Prostate gland (tissue), 2 donors: ENCODE results near the gene ARL5B.

Experiments used
- POLR2A ChIP-seq: fragments of 450-650 bp; IDR thresholded peaks from one replicate; pipeline ENCODE4 v1.6.1; 2016; ENCODE audit warnings: antibody characterized with exemption, mild to moderate bottlenecking
- POLR2AphosphoS5 ChIP-seq: sonication (generic); formaldehyde crosslinking; IDR thresholded peaks from one replicate; pipeline ENCODE4 v1.6.1; 2017; ENCODE audit warnings: antibody characterized with exemption
- TF ChIP-seq, protein P1 (sequence below), 4 experiments: fragments of 200-600 bp in 2 of 4; fragments of 450-650 bp in 2 of 4; sonication (generic) in 2 of 4; IDR thresholded peaks; 1 replicate in 3 of 4; 2 replicates in 1 of 4; pipeline ENCODE4 v1.5.1; 2016 to 2019; ENCODE audit warnings: antibody characterized with exemption in 4 of 4, mild to moderate bottlenecking in 2 of 4, moderate library complexity in 2 of 4

DNA sequence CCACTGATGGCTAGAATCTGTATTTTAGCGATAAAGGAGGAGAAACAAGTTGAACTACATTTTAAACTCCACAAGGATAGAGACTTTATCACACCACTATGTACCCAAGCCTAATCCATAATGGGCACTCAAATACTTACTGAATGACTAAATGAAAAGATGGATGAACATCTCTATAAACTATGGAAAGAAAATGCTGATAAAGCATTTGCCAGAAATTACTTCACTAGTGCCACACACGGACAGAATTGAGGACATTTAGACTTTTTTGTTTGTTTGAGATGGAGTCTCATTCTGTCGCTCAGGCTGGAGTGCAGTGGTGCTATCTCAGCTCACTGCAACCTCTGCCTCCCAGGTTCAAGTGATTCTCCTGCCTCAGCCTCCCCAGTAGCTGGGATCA lies 6.1 kb upstream of the ARL5B start:
- TF ChIP-seq, protein P1, sequence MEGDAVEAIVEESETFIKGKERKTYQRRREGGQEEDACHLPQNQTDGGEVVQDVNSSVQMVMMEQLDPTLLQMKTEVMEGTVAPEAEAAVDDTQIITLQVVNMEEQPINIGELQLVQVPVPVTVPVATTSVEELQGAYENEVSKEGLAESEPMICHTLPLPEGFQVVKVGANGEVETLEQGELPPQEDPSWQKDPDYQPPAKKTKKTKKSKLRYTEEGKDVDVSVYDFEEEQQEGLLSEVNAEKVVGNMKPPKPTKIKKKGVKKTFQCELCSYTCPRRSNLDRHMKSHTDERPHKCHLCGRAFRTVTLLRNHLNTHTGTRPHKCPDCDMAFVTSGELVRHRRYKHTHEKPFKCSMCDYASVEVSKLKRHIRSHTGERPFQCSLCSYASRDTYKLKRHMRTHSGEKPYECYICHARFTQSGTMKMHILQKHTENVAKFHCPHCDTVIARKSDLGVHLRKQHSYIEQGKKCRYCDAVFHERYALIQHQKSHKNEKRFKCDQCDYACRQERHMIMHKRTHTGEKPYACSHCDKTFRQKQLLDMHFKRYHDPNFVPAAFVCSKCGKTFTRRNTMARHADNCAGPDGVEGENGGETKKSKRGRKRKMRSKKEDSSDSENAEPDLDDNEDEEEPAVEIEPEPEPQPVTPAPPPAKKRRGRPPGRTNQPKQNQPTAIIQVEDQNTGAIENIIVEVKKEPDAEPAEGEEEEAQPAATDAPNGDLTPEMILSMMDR (IDR thresholded peaks at IDR 0.05) = no peak
- TF ChIP-seq POLR2A (no peak), POLR2AphosphoS5 (no peak)
